Activated CD4-positive, alpha-beta T cell treated with anti-CD3 and anti-CD28 coated beads for 24 hours (primary cell): ENCODE results near the gene ATRNL1.

Experiments used
- DNase-seq, 2 donors: peaks; one replicate each; pipeline ENCODE4 v3.0.0-alpha.2; 2020; ENCODE audit warnings: low read depth in 2 of 2

Gene ATRNL1

DNA sequence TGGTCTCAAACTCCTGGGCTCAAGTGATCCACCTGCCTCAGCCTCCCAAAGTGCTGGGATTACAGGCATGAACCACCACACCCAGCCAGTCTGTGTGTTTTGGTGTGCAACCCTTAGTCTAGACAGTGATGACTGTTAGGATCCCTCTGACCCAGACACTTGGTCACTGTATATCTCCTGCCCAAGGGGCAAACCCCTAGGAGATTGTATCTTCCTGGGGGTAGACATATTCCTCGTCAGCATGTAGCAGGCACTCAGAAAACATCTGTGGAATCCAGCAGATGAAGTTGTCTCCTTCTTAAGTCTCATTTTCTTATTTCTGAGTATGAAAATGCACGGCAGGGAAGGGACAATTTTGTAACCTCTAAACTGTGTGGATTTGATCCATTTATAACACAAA lies 887.3 kb downstream of the ATRNL1 start:
- no peak for DNase-seq

DNA sequence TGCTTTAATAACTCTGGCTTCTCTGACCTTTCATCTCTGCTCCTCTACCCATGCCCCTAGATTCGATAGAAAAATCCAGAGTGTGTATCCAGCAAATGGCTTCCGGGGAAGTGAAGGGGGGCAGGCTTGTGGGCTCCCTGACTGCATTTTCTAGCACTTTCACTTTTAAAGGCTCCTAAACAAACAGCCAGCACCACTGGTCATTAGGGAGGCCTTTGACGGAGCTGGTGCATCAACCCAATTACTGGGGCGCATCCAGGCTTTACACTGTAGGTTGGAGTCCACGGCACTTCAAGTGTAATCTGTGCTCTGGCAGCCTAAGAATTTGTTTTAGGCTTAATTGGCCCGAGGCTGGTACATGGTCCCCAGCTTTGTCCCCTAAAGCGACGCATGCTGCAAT lies 887.9 kb downstream of the ATRNL1 start:
- no peak for DNase-seq

DNA sequence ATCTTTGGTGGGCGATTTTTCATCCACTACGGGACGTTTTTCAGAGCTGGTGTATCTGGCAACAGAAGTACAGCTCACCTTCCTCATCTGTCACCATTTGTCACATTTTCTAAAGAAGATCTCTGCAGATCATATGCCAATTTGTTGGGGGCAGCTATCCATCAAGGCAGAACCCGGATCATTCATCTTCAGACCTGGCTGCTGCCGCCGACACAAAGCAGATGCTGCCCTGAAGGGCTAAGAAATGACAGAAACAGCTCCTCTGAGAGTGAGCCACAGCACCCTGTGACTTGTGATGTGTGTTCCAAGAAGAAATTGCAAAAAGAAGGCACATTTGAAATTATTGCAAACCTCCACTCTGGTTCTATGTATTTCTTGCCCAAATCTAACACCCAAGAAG lies 888.9 kb downstream of the ATRNL1 start:
- no peak for DNase-seq

GRCh38 chr10:115982526-115982925 lies 889.4 kb downstream of the ATRNL1 start:
- DNase-seq = no peak

DNA sequence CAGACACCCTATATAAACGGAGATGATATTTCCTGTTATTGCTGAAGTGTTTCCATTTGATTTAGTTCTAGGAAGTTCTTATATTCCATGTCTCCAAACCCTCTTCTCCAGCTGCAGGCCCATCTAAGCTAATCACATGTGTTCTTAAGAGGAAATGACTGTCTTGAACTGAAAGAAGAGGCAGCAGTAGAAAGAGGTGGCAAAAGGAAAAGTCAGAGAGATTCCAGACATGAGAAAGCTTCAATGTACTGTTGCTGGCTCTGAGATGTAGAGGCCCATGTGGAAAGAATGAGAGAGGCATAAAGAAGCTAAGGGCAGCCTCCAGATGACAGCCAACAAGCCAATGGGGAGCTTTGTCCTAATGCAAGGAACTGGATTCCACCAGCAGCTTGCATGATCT lies 892.6 kb downstream of the ATRNL1 start:
- no peak for DNase-seq

GRCh38 chr10:115988380-115988779 lies 895.2 kb downstream of the ATRNL1 start:
- DNase-seq = no peak

GRCh38 chr10:115989621-115990020 lies 896.5 kb downstream of the ATRNL1 start:
- DNase-seq = no peak

DNA sequence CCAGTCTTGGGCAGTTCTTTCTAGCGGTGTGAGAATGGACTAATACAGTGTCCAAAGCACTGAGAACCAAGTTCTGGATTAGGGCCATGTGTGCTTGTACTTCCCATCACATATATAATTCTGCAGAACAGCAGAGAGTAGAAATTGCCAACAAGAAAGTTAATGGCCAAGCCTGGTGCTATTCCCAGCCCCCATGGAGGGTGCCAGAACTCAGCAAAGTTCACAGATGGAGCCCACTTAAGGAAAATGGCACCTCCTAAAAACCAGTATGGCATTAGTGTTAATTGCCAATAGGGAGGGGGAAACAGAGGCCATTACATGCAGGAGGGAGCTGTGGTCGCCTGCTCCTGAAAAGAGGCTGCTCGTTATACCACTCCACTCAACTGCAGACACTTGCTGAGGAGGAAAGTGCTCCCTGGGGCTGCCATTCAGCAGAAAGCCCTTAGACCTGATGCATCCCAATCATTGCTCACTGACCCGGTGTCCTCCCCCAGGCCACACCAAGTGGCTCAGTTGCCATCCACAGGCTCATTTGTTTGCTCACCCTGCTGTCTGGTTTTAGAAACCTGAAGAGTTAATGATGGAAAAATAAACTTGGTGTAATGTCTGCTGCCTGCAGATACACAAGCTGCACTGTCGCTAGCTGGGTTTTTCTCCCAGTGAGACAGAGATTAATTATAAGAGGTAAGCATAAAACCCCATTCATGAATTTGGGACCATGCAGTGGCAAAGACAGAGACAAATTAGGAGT lies 899.2 kb downstream of the ATRNL1 start:
- DNase-seq = no peak

GRCh38 chr10:115996031-115996430 lies 902.9 kb downstream of the ATRNL1 start:
- DNase-seq = no peak

DNA sequence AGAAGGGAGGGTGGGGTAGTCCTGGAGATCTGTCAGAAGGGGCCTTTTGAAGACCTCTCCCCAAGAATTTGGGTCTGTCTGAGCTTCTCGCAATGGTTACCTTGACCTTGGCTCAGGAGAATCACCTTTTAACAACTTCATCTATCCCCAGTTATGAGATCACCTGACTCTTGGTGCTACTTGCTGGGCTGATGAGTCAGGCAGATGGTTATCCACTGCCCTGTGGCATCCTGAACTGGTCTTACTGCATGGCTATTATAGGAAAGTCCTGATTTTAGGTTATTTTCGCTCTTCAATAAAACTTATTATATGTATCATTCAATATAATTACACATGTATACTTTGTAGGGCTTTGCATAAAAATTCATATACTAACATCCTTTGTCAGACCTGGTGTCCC lies 905.1 kb downstream of the ATRNL1 start:
- DNase-seq = no peak
